IMR-90 (cell line): ENCODE data around the gene FIBCD1. TPM values are rescaled to one million over a fixed set of nuclear protein-coding genes. Genes with fewer than 3 reads are reported as not detected.

Experiments
- ATAC-seq: fragments of 200-7000 bp; cut with Tn5 transposase; 2 replicates; pipeline ENCODE4 v1.9.1; 2020; ENCODE audit warnings: low read depth, mild to moderate bottlenecking, moderate library complexity
- BruUV-seq: library from RNA; stranded (reverse); fragments of 400-500 nt; replicated peaks from 2 replicates; lab custom pipeline; 2021; lab: Mats Ljungman, UMichigan
- CTCF ChIA-PET: fragments of 300-600 bp; formaldehyde crosslinking; extraction: SDS; loops from one replicate; lab custom pipeline; 2021; ENCODE audit warnings: antibody characterized with exemption; lab: Yijun Ruan, JAX
- POLR2A ChIA-PET: fragments of 300-600 bp; sonication (Branson Sonifier 250); formaldehyde crosslinking; loops from one replicate; lab custom pipeline; 2022; ENCODE audit warnings: antibody characterized with exemption; ENCODE audit not compliant: unreplicated experiment; lab: Charles Lee
- DNase-seq: peaks from one replicate; pipeline ENCODE4 v3.0.0; 2013
- H2AFZ ChIP-seq: replicated peaks from 2 replicates; pipeline ENCODE3; 2013; ENCODE audit warnings: low read length, mild to moderate bottlenecking; ENCODE audit not compliant: poor library complexity
- H2AK5ac ChIP-seq: 2 replicates; pipeline ENCODE4 v1.6.1; 2013; ENCODE audit warnings: low read depth, low read length, inconsistent platforms
- H2AK9ac ChIP-seq: replicated peaks from 2 replicates; pipeline ENCODE3; 2013; ENCODE audit warnings: mild to moderate bottlenecking, low read depth, low read length, moderate library complexity; ENCODE audit not compliant: poor library complexity
- H2BK120ac ChIP-seq: 2 replicates; pipeline ENCODE4 v1.6.1; 2013; ENCODE audit warnings: low read depth, low read length, inconsistent platforms
- H2BK15ac ChIP-seq: 3 replicates; pipeline ENCODE4 v1.6.1; 2013; ENCODE audit warnings: low read depth, low read length, inconsistent platforms
- H2BK20ac ChIP-seq: 2 replicates; pipeline ENCODE4 v1.6.1; 2013; ENCODE audit warnings: low read depth, mild to moderate bottlenecking, inconsistent platforms, low read length, moderate library complexity
- H2BK5ac ChIP-seq: 2 replicates; pipeline ENCODE4 v1.6.1; 2013; ENCODE audit warnings: mild to moderate bottlenecking, low read depth, low read length, inconsistent platforms; ENCODE audit not compliant: poor library complexity, severe bottlenecking
- H3K14ac ChIP-seq: replicated peaks from 2 replicates; pipeline ENCODE4 v1.6.1; 2013; ENCODE audit warnings: low read depth, low read length, inconsistent platforms
- H3K18ac ChIP-seq: 2 replicates; pipeline ENCODE4 v1.6.1; 2013; ENCODE audit warnings: low read depth, low read length, control low read depth
- H3K23ac ChIP-seq: 2 replicates; pipeline ENCODE4 v1.6.1; 2013; ENCODE audit warnings: low read depth, low read length, inconsistent platforms
- H3K27ac ChIP-seq: 2 replicates; pipeline ENCODE4 v1.5.1; 2013; ENCODE audit warnings: mild to moderate bottlenecking, control low read depth, low read length; ENCODE audit not compliant: insufficient read depth
- H3K27me3 ChIP-seq: 2 replicates; pipeline ENCODE4 v1.6.1; 2013; ENCODE audit warnings: low read length; ENCODE audit not compliant: control insufficient read depth, insufficient read depth
- H3K36me3 ChIP-seq: 2 replicates; pipeline ENCODE4 v1.6.1; 2013; ENCODE audit warnings: low read length, mixed read lengths; ENCODE audit not compliant: control insufficient read depth, insufficient read depth
- H3K4ac ChIP-seq: 2 replicates; pipeline ENCODE4 v1.6.1; 2013; ENCODE audit warnings: low read depth, low read length, inconsistent platforms
- H3K4me1 ChIP-seq: 2 replicates; pipeline ENCODE4 v1.6.1; 2013; ENCODE audit warnings: low read length, mixed read lengths; ENCODE audit not compliant: control insufficient read depth, insufficient read depth
- H3K4me2 ChIP-seq: 2 replicates; pipeline ENCODE4 v1.6.1; 2013; ENCODE audit warnings: low read depth, mild to moderate bottlenecking, control low read depth, low read length, moderate library complexity
- H3K4me3 ChIP-seq: 2 replicates; pipeline ENCODE4 v1.5.1; 2013; ENCODE audit warnings: low read depth, mild to moderate bottlenecking, control low read depth, low read length, moderate library complexity; ENCODE audit not compliant: insufficient read depth
- H3K56ac ChIP-seq: 2 replicates; pipeline ENCODE4 v1.6.1; 2013; ENCODE audit warnings: low read length, inconsistent platforms; ENCODE audit not compliant: insufficient read depth; ENCODE audit errors: extremely low read depth
- H3K79me1 ChIP-seq, 2 experiments: 2 replicates each; pipeline ENCODE4 v1.6.1; 2013; ENCODE audit warnings: low read length in 2 of 2, inconsistent platforms in 1 of 2, low read depth in 1 of 2
- H3K9ac ChIP-seq: 2 replicates; pipeline ENCODE4 v1.6.1; 2013; ENCODE audit warnings: low read depth, low read length, control low read depth
- H3K9me1 ChIP-seq: 2 replicates; pipeline ENCODE4 v1.6.1; 2013; ENCODE audit warnings: low read length, inconsistent platforms; ENCODE audit not compliant: insufficient read depth
- H3K9me3 ChIP-seq: 2 replicates; pipeline ENCODE4 v1.6.1; 2013; ENCODE audit warnings: low read length; ENCODE audit not compliant: control insufficient read depth, insufficient read depth
- H4K20me1 ChIP-seq: 2 replicates; pipeline ENCODE4 v1.6.1; 2013; ENCODE audit warnings: low read length, inconsistent platforms; ENCODE audit not compliant: insufficient read depth
- H4K5ac ChIP-seq: 2 replicates; pipeline ENCODE4 v1.6.1; 2013; ENCODE audit warnings: mild to moderate bottlenecking, low read depth, low read length, control low read depth
- H4K8ac ChIP-seq, 2 experiments: 2 replicates each; pipeline ENCODE4 v1.6.1; 2013; ENCODE audit warnings: low read depth in 2 of 2, low read length in 2 of 2, control low read depth in 1 of 2, inconsistent platforms in 1 of 2
- H4K91ac ChIP-seq: 2 replicates; pipeline ENCODE4 v1.6.1; 2013; ENCODE audit warnings: low read depth, low read length, inconsistent platforms; ENCODE audit not compliant: insufficient read depth
- BHLHE40 ChIP-seq: fragments of 150-350 bp; IDR thresholded peaks from 2 replicates; pipeline ENCODE4 v1.6.1; 2016; ENCODE audit warnings: mild to moderate bottlenecking, low read depth, low read length
- RCOR1 ChIP-seq: IDR thresholded peaks from 2 replicates; pipeline ENCODE4 v1.6.1; 2012; ENCODE audit warnings: mild to moderate bottlenecking, low read length, improper control_type of control experiment; ENCODE audit not compliant: insufficient replicate concordance
- RFX5 ChIP-seq: IDR thresholded peaks from 2 replicates; pipeline ENCODE4 v1.8.0; 2012; ENCODE audit warnings: low read depth, mild to moderate bottlenecking, low read length, moderate library complexity
- SMC3 ChIP-seq: fragments of 150-350 bp; IDR thresholded peaks from 2 replicates; pipeline ENCODE4 v1.6.1; 2016; ENCODE audit warnings: low read depth, mild to moderate bottlenecking, antibody characterized with exemption, low read length, moderate library complexity
- WGBS, 2 experiments: methylation state at CpG; one replicate each; pipeline versions ENCODE4 v1.1.5 to v1.1.7; 2013; ENCODE audit warnings: missing lambda C conversion rate in 2 of 2; ENCODE audit not compliant: insufficient read length in 1 of 2; ENCODE audit errors: extremely low coverage in 2 of 2; 5-methylcytosine and 5-hydroxymethylcytosine counted together
- dilution Hi-C: fragments of 300-500 bp; cut with HindIII; formaldehyde crosslinking; loops from one replicate; pipeline ENCODE4 v1.14.3; 2018; ENCODE audit warnings: low sequenced_read_pairs; ENCODE audit not compliant: unreplicated experiment
- in situ Hi-C: fragments of 300-500 bp; cut with MboI; formaldehyde crosslinking; loops from 3 replicates; pipeline ENCODE4 v1.14.3; 2019; ENCODE audit warnings: low sequenced_read_pairs, inconsistent platforms, mixed read lengths
- intact Hi-C: fragments of 100-400 bp; cut with micrococcal nuclease; formaldehyde crosslinking; loops from 2 replicates; pipeline ENCODE4 v1.10.0; 2022
- polyA plus RNA-seq, 3 experiments: library from polyadenylated mRNA; depleted of rRNA; stranded (reverse); fragments of >200 nt; gene quantifications; 2 replicates each; pipeline ENCODE4 v1.2.3, GENCODE V29; 2012; ENCODE audit warnings: low replicate concordance in 1 of 3
- total RNA-seq: library from RNA; depleted of rRNA; stranded (reverse); fragments of >200 nt; gene quantifications from 2 replicates; pipeline ENCODE4 v1.2.3, GENCODE V29; 2012

Gene FIBCD1
- total and polyA plus RNA-seq, 2 of the 4 experiments (the other 2 are of a cell fraction): 1.1 to 10.1 TPM

- no peaks in the 10 kb centered on the region for H3K9me1 ChIP-seq
- H3K27me3 ChIP-seq: no peaks in the 10 kb centered on the region
- H4K91ac ChIP-seq: no peak overlapping the region
- H3K36me3 ChIP-seq: no peaks in the 10 kb centered on the region
- no peak overlapping the region for H4K8ac ChIP-seq
- WGBS, 2 experiments: 86% methylated on average over 12 of the region's 24 CpGs; no CpG with 5 or more reads in 1 of the 2 experiments
- BruUV-seq: no TSS peak
- peak overlapping the region; percentile 14 for H2AFZ ChIP-seq
- no peak overlapping the region for H3K27ac ChIP-seq
- ATAC-seq: no peak
- H3K4me3 ChIP-seq: no peak overlapping the region
- H2AK5ac ChIP-seq: 0 out of 2 replicates have a peak overlapping the region, but pooled peaks have one; percentile 60
- no peak for DNase-seq
- no peak overlapping the region for H2BK120ac ChIP-seq
- no peak overlapping the region for H2BK20ac ChIP-seq
- H3K56ac ChIP-seq: no peak overlapping the region
- no peak overlapping the region for H3K18ac ChIP-seq
- H3K4ac ChIP-seq: no peak overlapping the region
- ChIA-PET POLR2A (no interaction called here), CTCF (no interaction called here)
- peaks cover 6% of the 10 kb centered on the region for H3K4me1 ChIP-seq
- no peaks in the 10 kb centered on the region for H3K9me3 ChIP-seq
- in situ Hi-C loops (no loop called here), dilution Hi-C loops (no loop called here), intact Hi-C loops (no loop called here)
- no peak overlapping the region for H2AK9ac ChIP-seq
- H3K23ac ChIP-seq: no peak overlapping the region
- no peaks in the 10 kb centered on the region for H3K79me1 ChIP-seq
- no peak overlapping the region for H2BK5ac ChIP-seq
- TF ChIP-seq SMC3: no peak
- no peak for TF ChIP-seq RFX5
- no peak for TF ChIP-seq BHLHE40
- no peak for TF ChIP-seq RCOR1
- no peaks in the 10 kb centered on the region for H4K20me1 ChIP-seq
- H2BK15ac ChIP-seq: no peak overlapping the region
- H3K4me2 ChIP-seq: no peak overlapping the region
- H3K14ac ChIP-seq: no peak overlapping the region
- no peak overlapping the region for H4K5ac ChIP-seq
- no peak overlapping the region for H3K9ac ChIP-seq
Measured at GRCh38 chr9:130914417-130915095, 24.5 kb downstream of the FIBCD1 start.
